ENCODE results near the gene PFDN1.

PFDN1 gene

GRCh38 chr5:140328036-140328764 lies 25.3 kb upstream of the PFDN1 start:
- DNase-seq (ENCODE audit: low read depth) = no peak

GRCh38 chr5:140327589-140327988 lies 24.7 kb upstream of the PFDN1 start:
- no peak for DNase-seq (ENCODE audit: low read depth)

- DNase-seq (ENCODE audit: low read depth) = no peak
These were observed 22.6 kb upstream of the PFDN1 start for GRCh38 chr5:140325486-140325885.

- no peak for DNase-seq (ENCODE audit: low read depth)
These were observed 21.8 kb upstream of the PFDN1 start for GRCh38 chr5:140324617-140325241.

GRCh38 chr5:140324041-140324600 lies 21.2 kb upstream of the PFDN1 start:
- DNase-seq (ENCODE audit: low read depth) = no peak

GRCh38 chr5:140322751-140323731 lies 20.1 kb upstream of the PFDN1 start:
- no peak for DNase-seq (ENCODE audit: low read depth)

GRCh38 chr5:140321796-140322195 lies 18.9 kb upstream of the PFDN1 start:
- DNase-seq (ENCODE audit: low read depth) = no peak

GRCh38 chr5:140319833-140320232 lies 16.9 kb upstream of the PFDN1 start:
- no peak for DNase-seq (ENCODE audit: low read depth)

GRCh38 chr5:140318792-140319191 lies 15.9 kb upstream of the PFDN1 start:
- DNase-seq (ENCODE audit: low read depth) = no peak

- DNase-seq (ENCODE audit: low read depth) = no peak
These were observed 15.0 kb upstream of the PFDN1 start for GRCh38 chr5:140317859-140318258.

- no peak for DNase-seq (ENCODE audit: low read depth)
These were observed 9.9 kb upstream of the PFDN1 start for GRCh38 chr5:140312791-140313189.

GRCh38 chr5:140312067-140312790 lies 9.3 kb upstream of the PFDN1 start:
- no peak for DNase-seq (ENCODE audit: low read depth)

GRCh38 chr5:140311011-140311467 lies 8.1 kb upstream of the PFDN1 start:
- no peak for DNase-seq (ENCODE audit: low read depth)

GRCh38 chr5:140310434-140310833 lies 7.5 kb upstream of the PFDN1 start:
- no peak for DNase-seq (ENCODE audit: low read depth)

GRCh38 chr5:140309706-140310249 lies 6.9 kb upstream of the PFDN1 start:
- no peak for DNase-seq (ENCODE audit: low read depth)

GRCh38 chr5:140305471-140305870 lies 2.6 kb upstream of the PFDN1 start:
- DNase-seq (ENCODE audit: low read depth) = no peak

GRCh38 chr5:140303966-140304365 lies 1.1 kb upstream of the PFDN1 start:
- DNase-seq (ENCODE audit: low read depth) = no peak

- no peak for DNase-seq (ENCODE audit: low read depth)
These were observed 1.8 kb downstream of the PFDN1 start for GRCh38 chr5:140301136-140301535.

- DNase-seq (ENCODE audit: low read depth) = no peak
These were observed 3.8 kb downstream of the PFDN1 start for GRCh38 chr5:140299056-140299455.

- no peak for DNase-seq (ENCODE audit: low read depth)
These were observed 4.7 kb downstream of the PFDN1 start for GRCh38 chr5:140298183-140298601.

- DNase-seq (ENCODE audit: low read depth) = no peak
These were observed 5.6 kb downstream of the PFDN1 start for GRCh38 chr5:140297283-140297682.
